ENCODE data around the gene KCNJ5. TPM values are rescaled to one million over a fixed set of nuclear protein-coding genes. Genes with fewer than 3 reads are reported as not detected.
A peak's percentile ranks its signal among the peaks of the same experiment; 100 is the strongest.

KCNJ5 gene
- total RNA-seq, 4 donors from 2014 or later, result 0.30 to 1.2 (median 0.76) TPM

GRCh38 chr11:128904656-128905344, 13.6 kb downstream of the KCNJ5 start:
- no peaks in the 10 kb centered on the region for H3K9me3 ChIP-seq
- no peak for DNase-seq (ENCODE audit: low spot score in 2 of 2)
- WGBS, 2 donors, result 6 to 7% methylated on average over 19 to 21 of the region's 25 CpGs
- peaks cover 0 to 32% (median 13%) of the 10 kb centered on the region in 4 donors for H3K4me1 ChIP-seq
- peak overlapping the region; percentile 32 to 61 (median 52) for H3K4me3 ChIP-seq
- peaks cover 0 to 37% of the 10 kb centered on the region in 2 donors for H3K27me3 ChIP-seq
- TF ChIP-seq POLR2A (IDR thresholded peaks at IDR 0.05) (no peak), CTCF (IDR thresholded peaks at IDR 0.05) (no peak)
- no peaks in the 10 kb centered on the region for H3K36me3 ChIP-seq
- peak overlapping the region in 3 of 4 donors; percentile 50 to 80 (median 58) for H3K27ac ChIP-seq

GRCh38 chr11:128905345-128906184, 14.4 kb downstream of the KCNJ5 start:
- TF ChIP-seq POLR2A (IDR thresholded peaks at IDR 0.05) (no peak), CTCF (IDR thresholded peaks at IDR 0.05) (peak in 1 of 5 experiments; percentile 41)
- Histone ChIP-seq H3K9me3 (no peaks in the 10 kb centered on the region), H3K4me3 (peak overlapping the region; percentile 32 to 61 (median 52)), H3K4me1 (peaks cover 0 to 32% (median 13%) of the 10 kb centered on the region in 4 donors), H3K27me3 (peaks cover 0 to 37% of the 10 kb centered on the region in 2 donors), H3K27ac (peak overlapping the region in 3 of 4 donors; percentile 50 to 80 (median 58)), H3K36me3 (no peaks in the 10 kb centered on the region)
- WGBS, 2 donors, result 3% methylated on average over 28 to 39 of the region's 45 CpGs
- DNase-seq (ENCODE audit: low spot score in 2 of 2), result no peak

- H3K27me3 ChIP-seq, result peaks cover 0 to 37% of the 10 kb centered on the region in 2 donors
- no peaks in the 10 kb centered on the region for H3K36me3 ChIP-seq
- peak overlapping the region in 2 of 4 donors; percentile 50 to 80 for H3K27ac ChIP-seq
- peaks cover 0 to 32% (median 13%) of the 10 kb centered on the region in 4 donors for H3K4me1 ChIP-seq
- DNase-seq (ENCODE audit: low spot score in 2 of 2), result peak in 1 of 2 donors; percentile 54
- no peaks in the 10 kb centered on the region for H3K9me3 ChIP-seq
- TF ChIP-seq POLR2A (IDR thresholded peaks at IDR 0.05) (no peak), EP300 (IDR thresholded peaks at IDR 0.05) (peak in 1 of 2 donors; percentile 62), CTCF (IDR thresholded peaks at IDR 0.05) (no peak)
- WGBS, 2 donors, result 74 to 75% methylated on average over 8 of the region's 8 CpGs
- H3K4me3 ChIP-seq, result peak overlapping the region in 2 of 4 donors; percentile 59 to 61
Measured at GRCh38 chr11:128906185-128907050, 15.3 kb downstream of the KCNJ5 start.

GRCh38 chr11:128907585-128907984, 16.4 kb downstream of the KCNJ5 start:
- no peaks in the 10 kb centered on the region for H3K36me3 ChIP-seq
- DNase-seq (ENCODE audit: low spot score in 2 of 2), result no peak
- H3K9me3 ChIP-seq, result no peaks in the 10 kb centered on the region
- H3K27me3 ChIP-seq, result peaks cover 0 to 37% of the 10 kb centered on the region in 2 donors
- peak overlapping the region in 1 of 4 donors; percentile 18 for H3K27ac ChIP-seq
- no peak overlapping the region for H3K4me3 ChIP-seq
- peaks cover 0 to 32% (median 13%) of the 10 kb centered on the region in 4 donors for H3K4me1 ChIP-seq
- TF ChIP-seq POLR2A (IDR thresholded peaks at IDR 0.05) (no peak), CTCF (IDR thresholded peaks at IDR 0.05) (no peak), EP300 (IDR thresholded peaks at IDR 0.05) (no peak)
- WGBS, 2 donors, result 89% methylated on average over 4 of the region's 4 CpGs

Measured in tibial nerve (tissue), 4 donors.